ENCODE data around the gene KCNQ5.
"Not testable (repeated sequence)": the region's sequence is repeated elsewhere in the genome, so short reads cannot be mapped to it uniquely, and the experiment has no call there.

The KCNQ5 gene

GRCh38 chr6:73145690-73146089, 523.8 kb downstream of the KCNQ5 start:
- DNase-seq = peak; percentile 10

GRCh38 chr6:73151732-73152131, 529.9 kb downstream of the KCNQ5 start:
- DNase-seq = no peak

DNA sequence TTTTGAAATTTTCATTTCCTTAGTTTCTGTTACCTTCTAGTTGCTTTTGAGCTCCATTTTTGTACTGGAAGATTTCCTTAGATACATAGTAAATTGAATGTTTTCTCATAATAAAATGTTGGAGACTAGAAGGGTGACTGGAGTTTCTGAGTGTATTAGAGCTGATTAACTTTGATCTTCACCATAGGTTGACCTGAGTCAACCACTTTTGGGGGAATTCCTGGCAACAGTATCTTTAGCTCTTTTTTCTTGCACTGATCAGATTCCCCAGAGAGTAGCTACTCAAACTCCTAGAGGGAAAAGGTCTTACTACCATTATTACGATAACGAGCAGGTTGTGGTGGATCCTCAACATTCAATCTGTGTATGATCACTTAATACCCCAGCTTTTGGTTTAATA, 530.7 kb downstream of the KCNQ5 start:
- no peak for DNase-seq

- no peak for DNase-seq
These were observed 531.3 kb downstream of the KCNQ5 start for GRCh38 chr6:73152966-73153757.

DNA sequence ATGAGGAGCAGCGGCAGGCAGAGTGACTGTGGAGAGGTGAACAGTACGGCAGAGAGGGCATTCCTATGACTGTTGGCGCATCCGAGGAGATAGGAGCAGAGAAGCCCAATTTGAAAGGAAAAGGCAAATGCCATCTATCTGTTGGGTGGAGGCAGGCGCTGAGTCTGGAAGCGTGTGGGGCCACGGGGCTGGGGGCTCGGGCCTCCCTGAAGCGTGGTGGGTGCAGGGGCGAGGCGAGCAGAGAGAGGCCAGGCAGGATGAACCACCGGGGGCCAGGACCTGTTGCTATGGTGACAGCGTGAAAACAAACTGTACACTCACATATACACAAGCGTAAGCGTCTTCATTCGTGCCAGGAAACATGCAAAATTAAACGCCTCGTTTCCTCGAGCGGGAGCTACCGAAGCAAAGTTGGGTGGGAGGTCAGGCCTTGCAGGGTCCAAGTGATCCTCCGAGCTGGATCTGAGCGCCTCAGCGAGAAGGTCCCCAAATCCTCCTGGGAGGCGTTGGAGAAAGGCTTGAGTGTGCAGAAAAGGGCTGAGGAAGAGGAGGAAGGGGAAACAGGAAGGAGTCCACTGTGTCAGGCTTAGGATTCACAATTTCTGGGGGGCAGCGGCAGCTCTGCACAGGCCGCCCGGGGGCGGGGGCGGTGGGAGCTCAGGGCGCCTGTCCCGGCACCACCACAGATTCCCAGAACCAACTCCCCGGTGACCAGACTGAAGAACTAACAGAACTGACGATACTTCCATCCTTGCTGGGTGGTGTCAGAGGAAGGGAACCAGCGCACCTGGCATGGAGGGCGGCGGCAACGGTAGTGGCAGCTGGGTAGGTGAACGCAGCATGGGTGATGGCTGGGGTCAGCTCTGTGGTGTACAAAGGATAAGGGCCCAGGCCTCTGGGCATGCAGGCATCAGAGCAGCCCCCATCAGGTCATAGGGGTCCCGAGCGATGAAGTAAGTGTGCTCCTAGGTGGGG, 535.2 kb downstream of the KCNQ5 start:
- DNase-seq = no peak

GRCh38 chr6:73157870-73158269, 536.0 kb downstream of the KCNQ5 start:
- no peak for DNase-seq

- DNase-seq = no peak
These were observed 547.2 kb downstream of the KCNQ5 start for GRCh38 chr6:73169111-73169510.

DNA sequence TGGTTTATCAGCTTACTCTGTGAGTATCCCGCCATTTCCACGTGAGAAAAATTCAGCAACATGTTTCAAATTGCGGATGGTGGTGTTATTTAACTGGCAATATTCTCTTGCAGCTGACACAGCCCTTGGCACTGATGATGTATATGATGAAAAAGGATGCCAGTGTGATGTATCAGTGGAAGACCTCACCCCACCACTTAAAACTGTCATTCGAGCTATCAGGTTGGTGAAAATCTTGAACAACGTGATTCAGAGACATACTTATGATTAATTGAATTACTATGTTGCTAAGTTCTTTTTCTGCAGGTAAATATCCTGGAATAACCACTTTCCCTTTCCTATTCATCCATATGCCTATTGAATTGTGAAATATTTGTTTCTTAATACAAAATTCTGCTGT, 547.8 kb downstream of the KCNQ5 start:
- DNase-seq = no peak

DNA sequence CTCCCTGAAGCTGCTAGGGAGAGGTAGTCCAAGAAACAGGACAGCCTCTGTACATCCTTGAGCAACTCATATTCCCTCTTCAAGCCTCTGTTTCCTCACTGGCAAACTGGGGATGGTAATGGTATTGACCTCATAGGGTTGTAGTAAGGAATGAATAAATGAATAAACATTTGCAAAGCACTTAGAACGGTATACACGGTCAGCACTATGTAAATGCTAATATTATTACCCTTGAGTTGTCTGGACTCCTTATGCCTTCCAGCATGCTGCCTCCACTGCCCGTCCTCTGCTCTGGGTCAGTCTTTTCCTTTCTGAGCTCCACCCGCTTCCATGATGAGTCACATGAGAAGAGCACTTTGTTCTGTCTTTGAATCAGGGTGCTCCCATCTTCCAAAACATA, 552.8 kb downstream of the KCNQ5 start:
- no peak for DNase-seq

DNA sequence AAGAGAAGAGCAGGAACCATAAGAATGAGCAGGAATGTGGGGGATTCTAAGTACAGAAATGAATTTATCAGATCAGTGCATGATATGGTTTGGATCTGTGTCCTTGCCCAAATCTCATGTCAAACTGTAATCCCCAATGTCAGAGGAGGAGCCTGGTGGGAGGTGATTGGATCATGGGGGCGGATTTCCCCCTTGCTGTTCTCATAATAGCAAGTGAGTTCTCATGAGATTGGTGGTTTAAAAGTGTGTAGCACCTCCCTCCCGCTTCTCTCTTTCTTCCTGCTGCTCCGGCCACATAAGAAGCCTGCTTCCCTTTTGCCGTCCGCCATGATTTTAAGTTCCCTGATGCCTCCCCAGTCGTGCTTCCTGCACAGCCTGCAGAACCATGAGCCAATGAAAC, 554.2 kb downstream of the KCNQ5 start:
- DNase-seq = no peak

GRCh38 chr6:73177221-73177944, 555.5 kb downstream of the KCNQ5 start:
- no peak for DNase-seq

DNA sequence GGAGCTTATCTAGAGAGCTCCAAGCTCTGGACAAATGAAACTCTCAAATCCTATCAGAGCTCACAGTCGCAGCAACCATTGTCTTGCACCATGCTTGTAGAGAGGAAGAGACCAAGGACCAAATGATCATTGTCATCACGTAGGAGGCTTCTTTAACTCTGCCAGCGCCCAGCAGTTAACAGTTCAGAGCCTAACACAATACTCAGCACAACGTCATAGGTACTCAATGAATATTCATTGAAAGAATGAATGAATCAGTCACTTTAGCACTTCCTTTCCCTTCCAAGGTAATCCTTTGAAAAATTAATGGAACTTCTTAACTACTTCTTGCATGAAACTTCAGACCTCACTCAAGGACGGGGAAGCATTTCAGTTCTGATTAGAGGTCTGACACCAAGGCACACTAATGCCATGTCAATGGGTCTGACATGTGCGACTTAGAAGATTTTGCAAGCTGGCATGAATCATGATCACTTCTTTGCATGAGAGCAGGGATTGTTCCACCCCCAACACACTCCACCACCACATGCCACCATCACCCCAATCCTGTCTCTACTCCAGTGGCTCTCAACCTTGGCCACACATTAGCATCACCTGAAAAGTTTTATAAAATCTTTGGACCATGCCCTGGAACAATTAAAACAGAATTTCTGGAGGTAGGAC, 558.3 kb downstream of the KCNQ5 start:
- no peak for DNase-seq

DNA sequence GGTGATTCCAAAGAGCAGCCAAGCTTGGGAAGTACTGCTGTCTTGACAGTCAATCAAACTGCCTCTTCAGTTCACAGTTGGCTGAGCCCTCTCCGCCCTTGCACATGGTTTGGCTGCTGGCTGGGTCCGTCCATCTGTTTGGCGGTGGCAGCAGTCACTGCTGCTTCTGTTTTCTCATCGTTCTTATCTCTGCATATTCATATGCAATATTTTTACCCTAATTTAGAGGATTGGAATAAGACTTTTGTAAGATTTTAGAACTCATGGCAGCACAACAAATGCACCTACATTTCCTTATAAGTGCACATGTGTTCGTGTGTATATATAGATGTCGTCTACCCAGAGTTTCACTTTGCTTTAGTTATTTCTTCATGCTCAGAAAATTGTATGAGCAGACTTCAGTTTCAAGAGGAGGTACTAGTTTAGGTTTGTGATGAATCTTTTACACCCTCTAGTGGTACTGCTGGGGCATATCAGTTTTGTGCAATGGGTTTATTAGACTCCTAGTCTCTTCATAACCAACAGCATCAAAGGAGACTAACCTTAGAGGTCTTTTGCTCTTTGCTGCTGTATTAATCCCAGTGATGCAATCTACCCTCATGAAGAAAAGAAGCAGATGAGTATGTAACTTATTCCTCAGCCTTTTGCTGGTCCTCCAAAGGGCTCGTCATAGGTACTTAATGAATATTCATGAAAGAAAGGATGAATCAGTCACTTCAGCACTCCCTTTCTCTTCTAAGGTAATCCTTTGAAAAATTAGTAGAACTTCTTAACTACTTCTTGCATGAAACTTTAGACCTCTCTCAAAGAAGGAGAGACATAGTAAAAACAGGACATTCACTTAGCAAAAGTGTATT, 559.1 kb downstream of the KCNQ5 start:
- no peak for DNase-seq

- no peak for DNase-seq
These were observed 560.2 kb downstream of the KCNQ5 start for GRCh38 chr6:73182021-73182607.

GRCh38 chr6:73193302-73193701, 571.4 kb downstream of the KCNQ5 start:
- DNase-seq = not testable (repeated sequence)

DNA sequence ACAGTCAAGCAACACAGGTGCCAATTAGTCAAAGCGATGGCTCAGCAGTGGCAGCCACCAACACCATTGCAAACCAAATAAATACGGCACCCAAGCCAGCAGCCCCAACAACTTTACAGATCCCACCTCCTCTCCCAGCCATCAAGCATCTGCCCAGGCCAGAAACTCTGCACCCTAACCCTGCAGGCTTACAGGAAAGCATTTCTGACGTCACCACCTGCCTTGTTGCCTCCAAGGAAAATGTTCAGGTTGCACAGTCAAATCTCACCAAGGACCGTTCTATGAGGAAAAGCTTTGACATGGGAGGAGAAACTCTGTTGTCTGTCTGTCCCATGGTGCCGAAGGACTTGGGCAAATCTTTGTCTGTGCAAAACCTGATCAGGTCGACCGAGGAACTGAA, 572.9 kb downstream of the KCNQ5 start:
- DNase-seq = no peak

GRCh38 chr6:73200247-73200646, 578.4 kb downstream of the KCNQ5 start:
- DNase-seq = no peak

DNA sequence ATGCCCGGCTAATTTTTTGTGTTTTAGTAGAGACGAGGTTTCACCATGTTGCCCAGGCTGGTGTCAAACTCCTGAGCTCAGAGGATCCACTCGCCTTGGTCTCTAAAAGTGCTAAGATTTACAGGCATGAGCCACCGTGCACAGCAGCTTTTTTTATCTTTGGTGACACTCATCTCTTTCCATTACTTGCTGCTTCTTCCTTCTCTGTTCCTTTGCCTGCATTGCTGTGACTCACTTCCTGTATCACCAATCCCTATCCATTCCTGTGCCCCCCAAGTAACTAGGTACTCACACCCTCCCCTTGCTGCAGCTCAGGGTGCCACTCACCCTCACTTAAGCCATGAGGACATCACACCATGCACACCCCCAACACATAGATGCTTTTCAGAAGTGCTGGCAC, 578.9 kb downstream of the KCNQ5 start:
- DNase-seq = no peak

GRCh38 chr6:73203098-73203497, 581.2 kb downstream of the KCNQ5 start:
- no peak for DNase-seq

DNA sequence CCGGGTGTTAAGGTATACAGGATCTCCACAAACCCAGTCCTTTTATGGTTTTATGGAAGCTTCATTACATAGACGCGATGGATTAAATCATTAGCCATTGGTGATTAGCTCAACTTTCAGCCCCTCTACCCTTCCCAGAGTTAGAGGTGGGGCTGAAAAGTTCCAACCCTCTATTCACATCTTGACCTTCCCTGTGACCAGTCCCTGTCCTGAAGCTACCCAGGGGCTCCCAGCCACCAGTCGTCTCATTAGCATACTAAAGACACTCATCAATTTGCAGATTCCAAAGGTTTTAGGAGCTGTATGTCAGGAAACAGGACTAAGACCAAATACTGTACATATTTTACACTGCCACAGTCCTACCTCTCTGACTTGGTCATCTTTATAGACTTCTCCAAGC, 582.4 kb downstream of the KCNQ5 start:
- no peak for DNase-seq

- DNase-seq = no peak
These were observed 585.5 kb downstream of the KCNQ5 start for GRCh38 chr6:73207221-73207837.

All from stimulated activated CD4-positive, alpha-beta T cell treated with anti-CD3 and anti-CD28 coated beads, Interleukin-1b, Interleukin-23, amount 100 ng/mL, for 48 hours (primary cell).